CD14-positive monocyte (primary cell): ENCODE results near the gene ZNF808. TPM values are rescaled to one million over a fixed set of nuclear protein-coding genes. Genes with fewer than 3 reads are reported as not detected.
"Not testable (repeated sequence)": the region's sequence is repeated elsewhere in the genome, so short reads cannot be mapped to it uniquely, and the experiment has no call there.

Experiments
- DNase-seq, 3 donors: peaks; one replicate each; pipeline ENCODE4 v3.0.0-alpha.2; 2011 to 2022
- H2AFZ ChIP-seq: 2 replicates; pipeline ENCODE4 v1.6.0; 2012; ENCODE audit warnings: mild to moderate bottlenecking, low read depth, low read length, inconsistent platforms; ENCODE audit not compliant: insufficient read depth, poor library complexity, severe bottlenecking
- H3K27ac ChIP-seq, 2 donors: 1 replicate in 1 of 2; 2 replicates in 1 of 2; pipeline ENCODE4 v1.5.1; 2012 to 2013; ENCODE audit warnings: low read length in 2 of 2, control low read depth in 1 of 2, inconsistent platforms in 1 of 2, low read depth in 1 of 2, mild to moderate bottlenecking in 1 of 2
- H3K27me3 ChIP-seq, 2 donors: one replicate each; pipeline versions ENCODE4 v1.6.0 to v1.6.1; 2011 to 2013; ENCODE audit warnings: low read length in 2 of 2; ENCODE audit not compliant: control insufficient read depth in 2 of 2, insufficient read depth in 2 of 2
- H3K36me3 ChIP-seq, 2 donors: replicated peaks in 1 of 2; 1 replicate in 1 of 2; 2 replicates in 1 of 2; pipeline versions ENCODE4 v1.5.1 to v1.6.1; 2012 to 2013; ENCODE audit warnings: low read length in 2 of 2, control low read depth in 1 of 2, inconsistent platforms in 1 of 2, mild to moderate bottlenecking in 1 of 2; ENCODE audit not compliant: insufficient read depth in 2 of 2, control insufficient read depth in 1 of 2
- H3K4me1 ChIP-seq, 2 donors: 1 replicate in 1 of 2; 2 replicates in 1 of 2; pipeline versions ENCODE4 v1.5.1 to v1.6.1; 2012 to 2013; ENCODE audit warnings: low read length in 2 of 2, control low read depth in 1 of 2, inconsistent platforms in 1 of 2, mild to moderate bottlenecking in 1 of 2, moderate library complexity in 1 of 2; ENCODE audit not compliant: insufficient read depth in 2 of 2, control insufficient read depth in 1 of 2
- H3K4me2 ChIP-seq: replicated peaks from 2 replicates; pipeline ENCODE3; 2012; ENCODE audit warnings: low read length, moderate library complexity, mild to moderate bottlenecking; ENCODE audit not compliant: poor library complexity, severe bottlenecking; ENCODE audit errors: extremely low read depth
- H3K4me3 ChIP-seq, 3 experiments: fragments of 200-600 bp in 1 of 3; sonication (generic) in 1 of 3; replicated peaks in 1 of 3; 1 replicate in 2 of 3; 2 replicates in 1 of 3; pipeline ENCODE4 v1.5.1; 2011 to 2013; ENCODE audit warnings: low read length in 3 of 3, mild to moderate bottlenecking in 3 of 3, control low read depth in 2 of 3, low read depth in 2 of 3, inconsistent platforms in 1 of 3, moderate library complexity in 1 of 3
- H3K79me2 ChIP-seq: 2 replicates; pipeline ENCODE4 v1.6.0; 2012; ENCODE audit warnings: mild to moderate bottlenecking, control low read depth, inconsistent platforms, low read length, moderate library complexity; ENCODE audit not compliant: insufficient read depth
- H3K9ac ChIP-seq: 2 replicates; pipeline ENCODE4 v1.6.0; 2017; ENCODE audit warnings: low read length, mild to moderate bottlenecking; ENCODE audit not compliant: insufficient read depth, poor library complexity, severe bottlenecking
- H3K9me3 ChIP-seq, 2 donors: replicated peaks in 1 of 2; 1 replicate in 1 of 2; 2 replicates in 1 of 2; pipeline versions ENCODE4 v1.5.1 to v1.6.1; 2012 to 2013; ENCODE audit warnings: low read length in 2 of 2, control low read depth in 1 of 2; ENCODE audit not compliant: control insufficient read depth in 1 of 2, insufficient read depth in 1 of 2
- H4K20me1 ChIP-seq: 2 replicates; pipeline ENCODE4 v1.6.0; 2012; ENCODE audit warnings: mild to moderate bottlenecking, low read length, control low read depth, moderate library complexity; ENCODE audit not compliant: insufficient read depth
- H3K27ac Mint-ChIP-seq, 7 donors: one replicate each; pipeline ENCODE4 v1.8.0; 2020; ENCODE audit warnings: mild to moderate bottlenecking in 7 of 7, mixed read lengths in 7 of 7, moderate library complexity in 6 of 7, inconsistent platforms in 2 of 7
- H3K27me3 Mint-ChIP-seq, 3 donors: one replicate each; pipeline ENCODE4 v1.8.0; 2021 to 2022; ENCODE audit warnings: low read depth in 3 of 3, mild to moderate bottlenecking in 3 of 3, mixed read lengths in 3 of 3, moderate library complexity in 3 of 3, inconsistent platforms in 1 of 3
- H3K36me3 Mint-ChIP-seq, 2 donors: one replicate each; pipeline ENCODE4 v1.8.0; 2020; ENCODE audit warnings: mixed read lengths in 2 of 2, inconsistent platforms in 1 of 2, mild to moderate bottlenecking in 1 of 2
- H3K4me1 Mint-ChIP-seq: one replicate; pipeline ENCODE4 v1.8.0; 2020; ENCODE audit warnings: mild to moderate bottlenecking, mixed read lengths
- H3K4me3 Mint-ChIP-seq, 2 donors: one replicate each; pipeline ENCODE4 v1.8.0; 2020; ENCODE audit warnings: mild to moderate bottlenecking in 2 of 2, mixed read lengths in 2 of 2, moderate library complexity in 1 of 2
- H3K9me3 Mint-ChIP-seq, 7 donors: one replicate each; pipeline ENCODE4 v1.8.0; 2020 to 2022; ENCODE audit warnings: mixed read lengths in 7 of 7, mild to moderate bottlenecking in 6 of 7, moderate library complexity in 6 of 7, inconsistent platforms in 2 of 7
- WGBS: methylation state at CpG from one replicate; pipeline ENCODE4 v1.1.5; 2013; ENCODE audit warnings: missing lambda C conversion rate; ENCODE audit not compliant: insufficient coverage; 5-methylcytosine and 5-hydroxymethylcytosine counted together
- intact Hi-C, 2 donors: fragments of 100-400 bp; cut with micrococcal nuclease; formaldehyde crosslinking; loops; one replicate each; pipeline versions ENCODE4 v1.15.0 to v1.15.1; 2023
- polyA plus RNA-seq, 3 donors: library from polyadenylated mRNA; depleted of rRNA in 1 of 3; unstranded in 2 of 3; stranded (reverse) in 1 of 3; fragments of 300-500 nt in 2 of 3; fragments of >200 nt in 1 of 3; fragmentation: Illumina TruSeq in 2 of 3; gene quantifications; 1 replicate in 2 of 3; 2 replicates in 1 of 3; pipeline ENCODE4 v1.2.3, GENCODE V29; 2012 to 2021
- TF ChIP-seq, protein P1 (sequence below): fragments of 200-600 bp; IDR thresholded peaks from one replicate; pipeline ENCODE4 v1.8.0; 2022; ENCODE audit warnings: antibody characterized with exemption, mild to moderate bottlenecking

ZNF808 gene
- polyA plus RNA-seq, 3 donors = 2.6 to 9.2 (median 3.4) TPM

GRCh38 chr19:52518646-52519045 is 8.8 kb upstream of the ZNF808 start:
- no peaks in the 10 kb centered on the region for H4K20me1 ChIP-seq

GRCh38 chr19:52519175-52519574 is 8.3 kb upstream of the ZNF808 start:
- H3K4me1 Mint-ChIP-seq, H3K79me2 ChIP-seq, H3K27ac Mint-ChIP-seq, H3K36me3 ChIP-seq, H3K27me3 Mint-ChIP-seq, H3K4me3 Mint-ChIP-seq, intact Hi-C loops, H4K20me1 ChIP-seq, DNase-seq, H3K27me3 ChIP-seq, H3K27ac ChIP-seq, H3K4me3 ChIP-seq, H3K4me2 ChIP-seq, H2AFZ ChIP-seq, H3K9ac ChIP-seq, H3K4me1 ChIP-seq, H3K36me3 Mint-ChIP-seq: not testable (repeated sequence)
- H3K9me3 ChIP-seq = peaks cover 92% of the 10 kb centered on the region in 2 donors
- 60% methylated on average over 3 of the region's 7 CpGs for WGBS
- peaks cover 68 to 99% (median 95%) of the 10 kb centered on the region in 7 donors for H3K9me3 Mint-ChIP-seq

More at GRCh38 chr19:52518646-52519045, 8.8 kb upstream of the ZNF808 start:
- TF ChIP-seq, protein P1, sequence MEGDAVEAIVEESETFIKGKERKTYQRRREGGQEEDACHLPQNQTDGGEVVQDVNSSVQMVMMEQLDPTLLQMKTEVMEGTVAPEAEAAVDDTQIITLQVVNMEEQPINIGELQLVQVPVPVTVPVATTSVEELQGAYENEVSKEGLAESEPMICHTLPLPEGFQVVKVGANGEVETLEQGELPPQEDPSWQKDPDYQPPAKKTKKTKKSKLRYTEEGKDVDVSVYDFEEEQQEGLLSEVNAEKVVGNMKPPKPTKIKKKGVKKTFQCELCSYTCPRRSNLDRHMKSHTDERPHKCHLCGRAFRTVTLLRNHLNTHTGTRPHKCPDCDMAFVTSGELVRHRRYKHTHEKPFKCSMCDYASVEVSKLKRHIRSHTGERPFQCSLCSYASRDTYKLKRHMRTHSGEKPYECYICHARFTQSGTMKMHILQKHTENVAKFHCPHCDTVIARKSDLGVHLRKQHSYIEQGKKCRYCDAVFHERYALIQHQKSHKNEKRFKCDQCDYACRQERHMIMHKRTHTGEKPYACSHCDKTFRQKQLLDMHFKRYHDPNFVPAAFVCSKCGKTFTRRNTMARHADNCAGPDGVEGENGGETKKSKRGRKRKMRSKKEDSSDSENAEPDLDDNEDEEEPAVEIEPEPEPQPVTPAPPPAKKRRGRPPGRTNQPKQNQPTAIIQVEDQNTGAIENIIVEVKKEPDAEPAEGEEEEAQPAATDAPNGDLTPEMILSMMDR = no peak
- H3K4me3 Mint-ChIP-seq = no peak overlapping the region
- DNase-seq = no peak
- H3K36me3 Mint-ChIP-seq = no peaks in the 10 kb centered on the region
- WGBS = no CpG with 5 or more reads among the region's 2 CpGs
- Histone ChIP-seq H3K9me3 (peaks cover 90 to 94% of the 10 kb centered on the region in 2 donors), H2AFZ (no peak overlapping the region), H3K4me2 (no peak overlapping the region), H3K36me3 (no peaks in the 10 kb centered on the region), H3K79me2 (no peaks in the 10 kb centered on the region), H3K27me3 (no peaks in the 10 kb centered on the region), H3K4me1 (no peaks in the 10 kb centered on the region), H3K9ac (no peak overlapping the region), H3K4me3 (no peak overlapping the region), H3K27ac (no peak overlapping the region)
- H3K27me3 Mint-ChIP-seq = peaks cover 0 to 4% (median 0%) of the 10 kb centered on the region in 3 donors
- H3K9me3 Mint-ChIP-seq = peaks cover 66 to 99% (median 95%) of the 10 kb centered on the region in 7 donors
- H3K27ac Mint-ChIP-seq = no peak overlapping the region
- intact Hi-C loops = no loop called here
- H3K4me1 Mint-ChIP-seq = no peaks in the 10 kb centered on the region
